ENCODE data around the gene MCM3.

- TF ChIP-seq CTCF (IDR thresholded peaks at IDR 0.05) (no peak), EP300 (IDR thresholded peaks at IDR 0.05) (no peak)
Measured at GRCh38 chr6:52333840-52334200, 49.3 kb upstream of the MCM3 start.
